Fibroblast of skin of back (primary cell): ENCODE measurements around the gene SUGP2. TPM values are rescaled to one million over a fixed set of nuclear protein-coding genes. Genes with fewer than 3 reads are reported as not detected.

ENCODE experiments used
- DNase-seq: peaks from one replicate; pipeline ENCODE4 v3.0.0-alpha.2; 2013
- polyA plus RNA-seq, 2 experiments: library from polyadenylated mRNA; unstranded; fragments of 120-200 nt; gene quantifications; one replicate each; pipeline ENCODE4 v1.2.1, GENCODE V29; 2013; ENCODE audit not compliant: insufficient read length in 2 of 2

The SUGP2 gene
- polyA plus RNA-seq (2013, experiment 1 of 2; ENCODE audit: insufficient read length), result 57.1 TPM
- 39.7 TPM for polyA plus RNA-seq (2013, experiment 2 of 2; ENCODE audit: insufficient read length)

DNA sequence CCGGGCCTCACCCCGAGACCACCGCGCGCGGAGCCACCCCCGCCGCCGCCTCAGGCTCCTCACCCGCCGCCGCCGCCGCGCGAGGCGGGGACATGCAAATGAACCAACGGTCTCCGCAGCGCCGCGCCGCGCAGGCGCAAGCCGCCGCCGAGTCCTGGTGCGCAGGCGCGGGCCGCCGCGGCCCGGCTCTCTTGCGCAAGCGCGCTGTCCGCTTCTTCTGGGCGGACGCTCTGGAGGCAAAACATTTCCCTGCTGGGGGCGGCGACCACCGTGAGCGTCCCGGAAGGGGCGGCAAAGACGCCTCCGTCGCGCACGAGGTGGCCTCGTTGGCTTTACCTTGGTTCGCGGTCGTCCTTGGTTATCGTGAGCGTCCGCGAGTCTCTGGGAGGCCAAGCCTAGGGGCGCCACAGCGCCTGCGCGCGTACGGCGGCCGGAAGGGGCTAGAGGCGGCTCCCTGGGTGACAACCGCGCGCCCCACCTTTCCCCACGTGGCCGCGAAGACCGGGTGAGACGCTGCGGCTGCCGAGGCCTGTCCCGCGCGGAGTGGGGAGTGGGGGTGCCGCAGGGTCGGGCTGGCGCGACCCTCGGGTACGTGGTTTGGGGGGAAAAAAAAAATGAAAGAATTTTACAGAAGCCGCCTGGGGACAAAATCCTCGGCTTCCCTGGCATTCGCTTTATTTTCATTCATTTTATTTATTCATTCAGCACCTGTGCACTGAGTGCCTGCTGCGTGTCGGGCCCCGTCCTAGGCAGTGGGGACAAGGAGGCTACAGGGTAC lies at the start of gene SUGP2, which contains the start of gene ARMC6:
TSS of gene SUGP2 (minus strand) at position 92 of the 778 bp plus-strand sequence. CDS start 2,446 bp downstream, outside the sequence.
TSS of gene ARMC6 (plus strand) at position 178 of the 778 bp plus-strand sequence. CDS start 607 bp downstream, outside the sequence.
- DNase-seq, result peak; percentile 86

DNA sequence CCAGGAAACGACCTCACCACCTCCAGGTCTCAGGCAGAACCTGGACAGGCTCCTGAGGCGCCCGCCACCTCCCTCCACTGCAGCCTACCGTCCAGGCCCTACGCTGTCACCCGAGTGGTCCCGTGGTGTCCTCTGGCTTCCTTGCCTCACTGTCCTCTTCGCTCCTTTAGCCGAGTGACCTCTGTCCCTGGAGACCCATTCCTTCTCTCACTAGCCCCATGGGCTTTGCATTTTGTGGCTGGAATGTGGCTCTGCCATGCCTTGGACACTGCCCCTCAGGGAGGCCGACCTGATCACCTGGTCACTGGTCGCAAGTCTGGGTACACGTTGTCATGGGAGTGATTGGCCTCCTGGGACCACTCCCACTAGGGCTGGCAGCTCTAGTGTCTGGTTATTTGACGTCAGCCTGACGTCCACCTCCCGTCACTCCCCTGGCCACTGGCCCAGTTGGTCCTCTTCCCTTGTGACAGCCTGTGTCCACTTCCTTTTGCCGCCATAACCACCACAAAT lies 48.4 kb upstream of the SUGP2 start:
- no peak for DNase-seq

DNA sequence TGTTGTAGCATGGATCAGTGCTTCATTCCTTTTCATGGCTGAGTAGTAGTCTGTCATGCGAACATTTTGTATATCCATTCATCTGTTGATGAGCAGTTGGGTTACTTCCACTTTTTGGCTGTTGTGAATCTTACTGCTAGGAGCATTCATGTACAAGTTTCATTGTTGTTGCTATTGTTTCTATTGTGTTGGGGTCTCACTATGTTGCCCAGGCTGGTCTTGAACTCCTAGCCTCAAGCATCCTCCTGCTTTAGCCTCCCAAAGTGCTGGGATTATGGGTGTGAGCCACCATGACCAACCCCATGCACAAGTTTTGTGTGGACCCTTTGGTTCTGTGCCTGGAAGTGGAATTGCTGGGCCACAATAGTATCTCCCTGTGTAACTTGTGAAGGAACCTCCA lies 46.3 kb upstream of the SUGP2 start:
- no peak for DNase-seq

DNA sequence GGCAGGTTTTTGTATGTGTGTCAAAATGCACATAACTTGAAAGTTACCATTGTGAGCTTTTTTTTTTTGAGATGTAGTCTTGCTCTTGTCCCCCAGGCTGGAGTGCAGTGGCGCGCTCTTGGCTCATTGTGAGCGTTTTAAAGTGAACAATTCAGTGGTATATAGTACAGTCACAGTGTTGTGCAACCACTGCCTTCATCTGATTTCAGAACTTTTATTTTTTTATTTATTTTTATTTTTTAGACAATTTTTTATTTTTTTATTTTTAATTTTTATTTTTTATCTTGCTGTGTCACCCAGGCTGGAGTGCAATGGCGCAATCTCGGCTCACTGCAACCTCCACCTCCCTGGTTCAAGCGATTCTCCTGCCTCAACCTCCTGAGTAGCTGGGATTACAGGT lies 45.5 kb upstream of the SUGP2 start:
- DNase-seq, result no peak

DNA sequence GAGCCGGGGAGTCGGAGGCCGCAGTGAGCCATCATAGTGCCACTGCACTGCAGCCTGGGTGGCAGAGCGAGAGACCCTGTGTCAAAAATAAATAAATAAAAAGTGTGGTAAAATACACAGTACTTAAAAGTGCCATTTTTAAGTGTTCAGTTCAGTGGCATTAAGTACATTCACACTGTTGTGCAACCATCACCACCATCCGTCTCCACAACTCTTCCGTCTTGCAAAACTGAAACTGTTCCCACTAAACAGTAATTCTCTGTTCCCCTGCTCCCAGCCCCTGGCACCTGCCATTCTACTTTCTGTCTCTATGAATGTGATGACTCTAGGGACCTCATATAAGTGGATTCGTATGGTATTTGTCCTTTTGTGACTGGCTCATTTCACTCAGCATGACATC lies 43.8 kb upstream of the SUGP2 start:
- DNase-seq, result no peak

DNA sequence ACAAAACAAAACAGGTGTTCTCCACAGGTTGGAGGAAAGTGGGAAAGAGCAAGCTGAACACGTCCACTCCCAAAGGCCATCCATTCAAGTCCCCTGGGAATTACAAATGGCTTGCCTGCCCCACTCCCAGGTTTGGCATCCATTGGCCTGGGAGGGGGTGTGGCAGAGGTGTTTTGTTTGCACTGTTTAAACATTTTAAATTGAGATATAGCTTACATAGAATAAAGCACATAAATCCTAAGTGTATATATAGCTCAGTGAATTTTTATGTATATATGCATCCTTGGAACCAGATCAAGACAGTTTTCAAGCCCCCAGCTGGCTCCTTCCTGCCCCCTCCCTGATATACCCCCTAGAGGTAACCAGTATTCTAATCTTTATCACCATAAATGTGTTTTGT lies 43.2 kb upstream of the SUGP2 start:
- no peak for DNase-seq

DNA sequence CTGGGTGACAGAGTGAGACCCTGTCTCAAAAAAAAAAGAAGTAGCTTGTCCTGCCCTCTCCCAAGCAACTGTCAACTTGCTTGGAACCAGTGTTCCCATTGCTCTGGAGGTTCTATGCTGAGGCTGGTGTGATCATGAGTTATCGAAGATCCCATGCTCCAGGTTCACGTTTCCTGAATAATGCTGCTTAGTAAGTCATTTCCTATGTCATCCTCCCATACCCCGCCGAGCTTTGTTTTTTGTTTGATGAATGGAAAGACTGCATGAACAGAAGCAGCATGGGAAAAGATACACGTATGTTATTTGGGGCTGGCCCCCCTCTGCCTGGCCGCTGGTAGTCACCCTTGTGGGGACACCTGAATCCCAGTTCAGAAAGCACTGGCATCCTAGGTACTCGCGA lies 41.8 kb upstream of the SUGP2 start:
- DNase-seq, result no peak

DNA sequence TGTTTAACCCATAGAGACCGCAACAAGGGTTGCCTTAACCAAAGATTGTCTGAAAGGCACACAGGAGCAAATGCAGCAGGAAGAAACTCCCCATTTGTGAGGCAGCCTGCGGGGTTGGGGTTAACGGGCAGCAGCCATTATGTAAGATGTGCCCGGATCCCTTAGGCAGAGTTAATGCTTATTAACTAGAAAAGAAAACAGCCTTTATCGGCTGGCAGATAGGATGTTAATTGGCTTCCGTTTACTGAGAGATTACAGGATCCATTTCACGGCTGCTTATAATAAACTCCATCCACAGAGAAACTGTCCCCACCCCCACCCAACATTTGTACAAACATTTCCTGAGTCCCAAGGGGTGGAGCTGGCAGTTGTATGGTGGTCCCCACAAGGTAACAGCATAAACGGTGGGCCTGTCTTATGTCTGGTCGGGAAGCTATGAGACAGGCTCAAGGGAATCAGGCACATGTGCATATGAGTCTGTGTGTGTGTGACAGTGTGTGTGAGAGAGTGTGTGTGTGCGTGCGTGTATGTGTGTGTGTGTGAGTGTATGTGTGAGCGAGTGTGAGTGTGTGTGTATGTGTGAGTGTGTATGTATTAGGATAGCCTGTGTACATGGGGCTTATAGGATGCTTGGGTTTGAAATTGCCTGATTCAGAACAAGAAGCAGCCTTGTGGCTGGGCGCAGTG lies 41.0 kb upstream of the SUGP2 start:
- DNase-seq, result no peak

DNA sequence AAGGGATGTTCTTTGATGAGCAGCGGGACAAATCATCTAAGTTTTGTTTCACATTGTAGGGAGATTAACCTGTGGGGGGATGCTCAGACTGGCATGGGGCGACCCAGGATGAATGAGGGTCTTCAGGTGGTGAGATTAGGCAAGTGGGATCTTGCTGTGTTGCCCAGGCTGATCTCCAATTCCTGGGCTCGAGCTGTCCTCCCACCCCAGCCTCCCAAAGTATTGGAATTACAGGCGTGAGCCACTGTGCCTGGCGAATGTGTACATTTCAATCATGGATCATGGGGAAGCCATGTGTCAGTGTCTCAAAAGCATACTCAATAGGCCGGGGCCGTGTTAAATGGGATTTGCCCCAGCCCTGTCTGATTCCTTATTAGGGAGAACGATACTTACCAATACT lies 38.6 kb upstream of the SUGP2 start:
- no peak for DNase-seq

DNA sequence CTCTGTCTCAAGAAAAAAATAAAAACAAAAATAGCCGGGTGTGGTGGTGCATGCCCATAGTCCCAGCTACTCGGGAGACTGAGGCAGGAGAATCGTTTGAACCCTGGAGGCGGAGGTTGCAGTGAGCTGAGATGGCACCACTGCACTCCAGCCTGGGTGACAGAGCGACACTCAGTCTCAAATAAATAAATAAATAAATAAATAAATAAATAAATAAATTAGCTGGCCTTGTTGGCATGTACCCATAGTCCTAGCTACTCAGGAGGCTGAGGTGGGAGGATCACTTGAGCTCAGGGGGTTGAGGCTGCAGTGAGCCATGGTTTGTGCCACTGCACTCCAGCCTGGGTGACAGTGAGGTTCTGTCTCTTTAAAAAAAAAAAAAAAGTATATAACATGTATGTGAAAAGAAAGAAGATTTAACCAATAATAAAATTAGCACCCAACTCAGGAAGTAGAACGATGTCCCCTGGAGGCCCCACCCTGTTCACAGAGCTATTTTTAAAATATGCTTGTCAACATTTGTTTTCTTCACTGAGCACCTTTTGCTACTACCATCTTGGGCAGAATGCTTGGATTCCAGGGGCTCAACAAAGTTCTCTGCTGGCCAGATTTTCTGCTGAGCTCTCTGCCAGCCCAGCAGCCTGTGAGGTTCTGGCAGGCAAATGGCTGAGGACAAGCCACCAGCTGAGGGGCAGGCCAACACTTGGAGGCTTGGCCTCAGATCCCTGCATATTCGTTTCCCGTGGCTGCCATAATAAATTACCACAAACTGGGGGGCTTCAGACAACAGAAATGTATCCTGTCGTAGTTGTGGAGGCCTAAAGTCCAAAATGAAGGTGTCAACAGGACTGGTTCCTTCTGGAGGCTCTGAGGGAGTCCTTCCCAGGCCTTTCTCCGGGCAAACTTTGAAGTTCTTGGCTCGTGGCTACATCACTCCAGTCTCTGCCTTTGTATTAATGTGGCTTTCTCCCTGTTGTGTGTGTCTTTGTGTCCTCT lies 35.6 kb upstream of the SUGP2 start:
- DNase-seq, result no peak

DNA sequence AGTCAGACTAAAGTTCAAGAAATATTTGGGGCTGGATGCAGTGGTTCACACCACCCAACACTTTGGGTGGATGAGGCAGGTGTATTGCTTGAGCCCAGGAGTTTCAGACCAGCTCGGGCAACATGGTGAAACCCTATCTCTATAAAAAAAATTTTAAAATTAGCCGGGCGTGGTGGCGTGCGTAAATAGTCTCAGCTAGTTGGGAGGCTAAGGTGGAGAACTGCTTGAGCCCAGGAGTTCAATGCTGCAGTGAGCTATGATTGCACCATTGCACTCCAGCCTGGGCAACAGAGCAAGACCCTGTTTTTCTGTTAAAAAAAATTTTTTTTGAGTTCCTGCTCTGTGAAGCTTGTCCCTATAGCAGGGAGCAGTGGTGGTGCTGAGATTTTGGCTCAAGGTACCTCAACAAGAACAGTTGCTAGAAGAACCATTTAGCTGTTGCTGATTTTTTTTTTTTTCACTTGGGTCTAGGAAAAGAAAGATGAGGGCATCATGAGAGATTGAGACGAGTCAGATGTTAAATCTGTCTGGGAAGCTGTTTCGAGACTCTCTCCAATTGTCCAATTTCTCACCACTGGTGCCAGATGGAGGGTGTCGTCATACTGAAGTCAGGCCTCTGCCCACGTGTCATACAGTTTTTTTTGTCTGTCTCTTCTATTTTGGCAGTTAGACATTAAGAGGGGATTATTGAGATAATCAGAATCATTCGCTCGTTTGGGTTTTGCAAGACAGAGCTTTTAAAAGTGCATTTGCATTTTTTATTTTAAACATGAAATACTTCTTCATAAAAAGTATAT lies 34.2 kb upstream of the SUGP2 start:
- DNase-seq, result no peak

DNA sequence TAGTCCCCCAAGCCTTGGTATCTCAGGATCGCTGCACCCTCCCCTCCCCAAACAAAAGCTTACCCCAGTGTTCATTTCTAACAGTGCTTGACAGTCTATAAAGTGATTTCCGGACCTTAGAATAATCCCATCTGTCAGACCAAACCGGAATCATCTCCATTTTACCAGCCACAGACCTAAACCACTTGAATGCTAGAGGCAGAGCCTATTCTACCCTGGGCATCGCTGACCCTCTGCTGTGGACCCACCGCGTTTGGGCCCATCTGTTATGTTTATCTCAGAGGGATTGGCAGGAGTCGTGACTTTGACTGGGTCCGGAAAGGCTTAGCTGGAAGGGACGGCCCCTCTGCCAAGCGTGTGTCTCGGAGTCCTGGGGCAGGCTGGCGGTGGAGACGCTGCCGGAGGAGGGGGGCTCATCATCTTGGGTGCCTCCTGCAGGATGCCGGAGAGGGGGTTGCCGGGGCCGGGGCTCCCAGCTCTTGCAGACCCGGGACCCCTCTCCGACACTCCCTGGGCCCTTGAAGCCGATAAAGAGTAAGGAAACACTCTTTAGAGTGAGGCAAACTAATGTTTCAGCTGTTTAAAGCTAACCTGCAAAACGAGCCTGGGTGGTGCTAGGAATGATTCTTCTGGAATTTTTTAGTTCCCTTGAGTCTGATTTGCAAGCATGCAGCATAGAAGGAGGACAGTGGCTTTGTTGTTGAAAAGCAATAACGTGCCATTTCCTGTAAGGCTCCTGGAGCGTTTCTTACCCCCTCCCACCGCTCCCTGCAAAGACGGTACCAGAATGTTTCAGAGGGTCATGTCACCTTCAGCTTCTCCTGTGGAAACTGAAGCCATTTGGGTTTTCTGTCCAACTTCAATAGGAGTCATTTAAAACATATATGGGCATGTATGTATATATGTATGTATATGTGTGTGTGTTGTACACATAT lies 31.8 kb upstream of the SUGP2 start:
- DNase-seq, result no peak

DNA sequence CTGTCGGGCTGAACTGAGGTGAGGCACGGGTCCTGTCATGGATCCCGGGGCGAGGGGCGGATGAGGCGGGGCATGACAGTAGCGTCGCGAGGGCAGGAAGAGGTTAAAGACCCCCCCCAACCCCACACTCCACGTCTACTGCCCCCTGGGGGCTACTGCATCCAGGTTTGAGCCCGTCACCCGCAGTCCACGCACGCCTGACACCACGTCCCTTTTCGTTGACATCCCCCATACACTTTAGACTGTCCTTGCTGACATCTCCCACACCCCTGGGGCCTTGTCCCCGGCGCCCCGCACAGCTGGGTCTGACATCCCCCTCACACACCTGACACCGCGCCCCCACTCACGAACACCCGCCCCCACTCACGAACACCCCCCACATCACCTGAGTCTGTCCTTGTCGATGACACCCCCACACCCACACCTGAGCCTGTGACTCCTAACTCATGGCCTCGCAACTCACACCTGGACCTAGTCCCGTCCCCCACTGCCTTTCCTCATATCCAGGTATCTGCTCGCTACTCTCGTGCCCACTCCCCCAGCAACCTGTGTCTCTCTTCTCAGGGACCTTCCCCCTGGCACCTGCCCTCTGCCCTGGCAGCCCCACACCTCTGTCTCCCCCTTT lies 30.9 kb upstream of the SUGP2 start:
- DNase-seq, result no peak

DNA sequence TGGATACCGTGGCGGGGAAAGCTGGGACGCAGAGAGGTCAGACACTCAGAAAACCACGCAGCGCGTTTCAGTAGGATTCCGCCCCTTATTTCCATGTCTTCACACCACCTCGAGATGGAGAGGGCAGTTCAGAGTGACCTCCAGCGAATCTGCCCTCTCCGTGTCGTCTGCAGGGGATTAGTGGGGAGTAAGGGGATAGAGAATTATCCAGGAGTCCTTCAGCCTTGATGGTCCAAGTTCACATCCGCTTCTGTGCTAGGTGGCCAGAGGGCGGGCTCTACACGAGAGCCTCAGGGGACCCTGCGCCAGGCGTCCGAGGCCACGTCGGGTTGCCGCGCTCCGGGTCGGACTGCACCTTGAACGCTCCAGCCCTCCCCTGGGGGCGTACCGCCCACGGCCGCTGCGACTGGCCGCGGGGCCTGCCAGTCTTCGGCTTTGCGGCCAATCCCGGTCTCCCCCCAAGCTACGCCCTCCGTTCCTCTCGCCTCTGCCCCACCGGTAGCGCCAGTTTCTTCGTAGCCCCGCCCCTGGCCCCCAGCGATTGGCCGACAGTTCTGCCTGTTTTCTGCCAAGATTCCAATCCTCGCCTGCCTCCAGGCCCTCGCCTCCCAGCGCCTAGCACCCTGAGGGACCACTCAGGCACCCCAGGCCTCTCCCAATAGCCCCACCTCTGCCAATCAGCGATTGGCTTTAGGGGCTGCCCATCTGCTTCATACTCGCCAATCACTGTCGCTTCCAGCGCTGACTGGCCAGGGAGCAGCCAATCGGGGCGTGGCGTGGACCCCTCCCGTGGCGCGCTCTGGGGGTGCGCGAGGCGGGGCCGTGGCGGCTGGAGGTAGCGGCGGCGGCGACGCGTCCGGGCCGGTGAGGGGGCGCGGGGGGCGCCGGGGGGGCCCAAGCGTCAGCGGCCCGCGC lies 30.1 kb upstream of the SUGP2 start, which contains the start of gene SLC25A42:
TSS of gene SLC25A42 (plus strand) at position 812 of the 915 bp plus-strand sequence. CDS start 32,131 bp downstream, outside the sequence.
- peak; percentile 100 for DNase-seq

DNA sequence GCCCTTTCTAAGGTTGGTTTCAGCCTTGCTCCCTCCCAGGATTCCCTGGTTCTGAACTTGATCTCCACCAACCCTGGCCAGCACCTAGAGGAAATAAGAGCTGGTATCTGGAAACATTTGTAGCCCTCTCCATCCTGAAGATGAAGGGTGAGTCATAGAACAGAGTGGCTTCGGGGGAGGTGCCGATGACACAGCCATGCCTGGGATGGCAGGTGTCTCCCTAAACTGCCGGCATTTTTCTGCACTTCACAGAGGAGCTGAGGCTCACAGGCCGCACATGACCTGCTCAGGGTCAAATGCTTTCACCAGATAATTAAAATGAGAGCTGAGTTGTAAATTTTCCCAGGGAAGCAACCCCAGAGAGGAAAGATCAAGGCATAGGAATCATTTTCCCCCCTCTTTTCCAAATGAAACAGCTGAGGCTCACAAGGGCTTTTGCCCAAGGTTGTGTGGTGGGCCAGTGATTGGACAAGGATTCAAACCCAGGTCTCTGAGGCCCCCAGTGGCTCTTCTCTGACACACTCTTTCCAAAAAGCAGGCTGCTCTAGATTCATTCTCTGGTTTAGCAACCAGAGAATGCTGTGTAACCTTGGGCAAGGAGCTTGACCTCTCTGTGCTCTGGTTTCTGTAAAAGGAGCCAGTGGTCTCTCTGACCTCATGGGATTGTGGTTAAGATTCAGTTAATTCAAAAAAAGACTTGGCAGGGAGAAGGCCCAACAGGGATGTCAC lies 29.3 kb upstream of the SUGP2 start:
- peak; percentile 50 for DNase-seq

DNA sequence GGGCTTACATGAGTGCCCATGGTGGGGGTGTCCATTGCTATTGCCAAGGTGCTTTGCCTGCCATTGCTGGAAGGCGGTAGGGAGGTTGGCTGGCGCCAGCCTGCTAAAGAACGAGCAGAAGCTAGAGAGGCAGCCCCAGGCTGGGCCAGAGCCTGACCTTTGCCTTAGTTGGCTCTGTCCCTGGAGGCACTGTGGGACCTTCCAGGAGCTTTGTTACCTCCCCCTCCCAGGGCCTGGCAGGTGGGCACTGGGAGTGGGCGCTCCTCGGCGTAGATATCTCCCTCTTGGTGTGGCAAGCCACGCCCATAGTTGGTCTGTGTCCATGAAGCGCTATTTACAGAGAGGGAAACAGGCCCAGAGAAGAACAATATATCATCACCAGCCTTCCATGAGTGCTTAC lies 28.2 kb upstream of the SUGP2 start:
- no peak for DNase-seq

DNA sequence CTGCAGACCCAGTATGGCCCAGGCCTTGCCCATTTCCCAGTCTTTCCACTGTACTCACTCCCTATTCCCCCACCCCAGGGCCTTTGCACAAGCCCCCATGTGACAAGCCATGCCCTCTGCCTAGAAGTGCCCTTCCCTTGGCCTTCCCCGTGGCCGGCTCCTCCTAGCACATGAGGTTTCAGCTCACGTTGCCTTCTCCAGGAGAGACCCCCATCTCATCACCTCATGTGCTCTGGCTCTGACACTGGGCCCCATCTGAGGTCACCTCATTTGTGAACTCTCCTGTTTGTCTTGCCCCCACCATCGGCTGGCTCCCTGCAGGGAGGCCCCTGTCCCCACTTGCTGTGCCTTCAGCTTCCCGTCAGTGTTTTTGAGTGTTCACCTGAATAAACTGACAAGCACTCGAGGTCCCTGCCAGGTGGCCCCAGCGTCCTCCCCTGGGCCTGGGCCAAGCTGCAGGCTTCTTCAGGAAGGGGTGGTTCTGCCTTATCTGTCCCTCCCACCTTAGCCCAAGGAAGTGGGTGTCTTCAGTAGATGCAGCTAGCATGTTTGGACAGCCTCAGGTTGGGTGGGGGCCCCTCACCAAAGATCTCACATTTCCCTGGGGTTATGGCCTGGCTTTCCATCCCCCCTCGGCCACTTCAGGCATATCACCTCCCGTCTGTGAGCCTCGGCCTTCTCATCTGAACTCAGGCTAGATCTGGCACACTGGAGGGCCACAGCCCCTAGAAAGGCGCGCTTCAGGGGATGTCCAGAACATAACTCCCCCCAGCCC lies 26.7 kb upstream of the SUGP2 start:
- no peak for DNase-seq
